DOHH2 (cell line): ENCODE data around the gene KSR1.

ENCODE experiments used
- CTCF ChIP-seq: fragments of 200-600 bp; sonication (generic); IDR thresholded peaks from one replicate; pipeline ENCODE4 v1.5.1; 2014; ENCODE audit warnings: antibody characterized with exemption, mild to moderate bottlenecking, low read depth, low read length; ENCODE audit not compliant: poor library complexity, severe bottlenecking
- EZH2phosphoT487 ChIP-seq: fragments of 200-600 bp; sonication (generic); IDR thresholded peaks from 2 replicates; pipeline ENCODE4 v1.6.1; 2017; ENCODE audit warnings: borderline replicate concordance, mild to moderate bottlenecking, antibody characterized with exemption, low read length, moderate library complexity, mixed read lengths

GRCh38 chr17:27475070-27475673 lies 18.9 kb downstream of the KSR1 start:
- TF ChIP-seq CTCF (no peak), EZH2phosphoT487 (no peak)
